A673 (cell line): Measurements from ENCODE around the gene SLC6A18.

Experiments
- EZH2 ChIP-seq: fragments of 200-600 bp; sonication (generic); IDR thresholded peaks from 2 replicates; pipeline ENCODE4 v1.6.1; 2017; ENCODE audit warnings: borderline replicate concordance, low read depth, mild to moderate bottlenecking, mixed read lengths, antibody characterized with exemption, low read length; ENCODE audit not compliant: poor library complexity, severe bottlenecking
- TF ChIP-seq, protein P1 (sequence below): fragments of 300-800, 200-600 bp; sonication (generic); conservative IDR thresholded peaks from 2 replicates; pipeline ENCODE4 v1.5.1; 2017; ENCODE audit warnings: low read depth, mild to moderate bottlenecking, antibody characterized with exemption, low read length, moderate library complexity, mixed read lengths

DNA sequence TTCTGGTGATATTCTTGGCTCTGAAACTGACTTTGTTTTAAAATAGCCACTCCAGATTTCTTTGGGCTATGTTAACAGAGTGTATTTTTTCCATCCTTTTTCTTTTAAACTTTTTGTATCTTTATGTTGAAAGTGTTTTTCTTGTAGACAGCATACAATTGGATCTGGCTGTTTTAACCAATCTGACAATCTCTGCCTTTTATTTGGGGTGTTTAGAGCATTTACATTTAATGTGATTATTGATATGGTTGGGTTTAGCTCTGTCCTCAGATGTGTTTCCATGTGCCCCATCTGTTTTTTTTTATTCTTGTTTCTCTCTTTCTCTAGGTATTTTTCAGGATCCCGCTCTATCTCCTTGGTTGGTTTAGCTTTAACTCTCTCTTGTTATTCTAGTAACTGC, 10.7 kb downstream of the SLC6A18 start:
- TF ChIP-seq, protein P1, sequence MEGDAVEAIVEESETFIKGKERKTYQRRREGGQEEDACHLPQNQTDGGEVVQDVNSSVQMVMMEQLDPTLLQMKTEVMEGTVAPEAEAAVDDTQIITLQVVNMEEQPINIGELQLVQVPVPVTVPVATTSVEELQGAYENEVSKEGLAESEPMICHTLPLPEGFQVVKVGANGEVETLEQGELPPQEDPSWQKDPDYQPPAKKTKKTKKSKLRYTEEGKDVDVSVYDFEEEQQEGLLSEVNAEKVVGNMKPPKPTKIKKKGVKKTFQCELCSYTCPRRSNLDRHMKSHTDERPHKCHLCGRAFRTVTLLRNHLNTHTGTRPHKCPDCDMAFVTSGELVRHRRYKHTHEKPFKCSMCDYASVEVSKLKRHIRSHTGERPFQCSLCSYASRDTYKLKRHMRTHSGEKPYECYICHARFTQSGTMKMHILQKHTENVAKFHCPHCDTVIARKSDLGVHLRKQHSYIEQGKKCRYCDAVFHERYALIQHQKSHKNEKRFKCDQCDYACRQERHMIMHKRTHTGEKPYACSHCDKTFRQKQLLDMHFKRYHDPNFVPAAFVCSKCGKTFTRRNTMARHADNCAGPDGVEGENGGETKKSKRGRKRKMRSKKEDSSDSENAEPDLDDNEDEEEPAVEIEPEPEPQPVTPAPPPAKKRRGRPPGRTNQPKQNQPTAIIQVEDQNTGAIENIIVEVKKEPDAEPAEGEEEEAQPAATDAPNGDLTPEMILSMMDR = no peak
- TF ChIP-seq EZH2 = no peak
